ENCODE data around the gene KBTBD13. TPM values are rescaled to one million over a fixed set of nuclear protein-coding genes. Genes with fewer than 3 reads are reported as not detected.

The KBTBD13 gene
- total RNA-seq, 1 experiment from 2014 or later: not detected

GRCh38 chr15:65062726-65063125 lies 13.8 kb upstream of the KBTBD13 start:
- H3K79me2 ChIP-seq (ENCODE audit: low read length): no peaks in the 10 kb centered on the region
- intact Hi-C loops (cut with micrococcal nuclease): no loop called here

DNA sequence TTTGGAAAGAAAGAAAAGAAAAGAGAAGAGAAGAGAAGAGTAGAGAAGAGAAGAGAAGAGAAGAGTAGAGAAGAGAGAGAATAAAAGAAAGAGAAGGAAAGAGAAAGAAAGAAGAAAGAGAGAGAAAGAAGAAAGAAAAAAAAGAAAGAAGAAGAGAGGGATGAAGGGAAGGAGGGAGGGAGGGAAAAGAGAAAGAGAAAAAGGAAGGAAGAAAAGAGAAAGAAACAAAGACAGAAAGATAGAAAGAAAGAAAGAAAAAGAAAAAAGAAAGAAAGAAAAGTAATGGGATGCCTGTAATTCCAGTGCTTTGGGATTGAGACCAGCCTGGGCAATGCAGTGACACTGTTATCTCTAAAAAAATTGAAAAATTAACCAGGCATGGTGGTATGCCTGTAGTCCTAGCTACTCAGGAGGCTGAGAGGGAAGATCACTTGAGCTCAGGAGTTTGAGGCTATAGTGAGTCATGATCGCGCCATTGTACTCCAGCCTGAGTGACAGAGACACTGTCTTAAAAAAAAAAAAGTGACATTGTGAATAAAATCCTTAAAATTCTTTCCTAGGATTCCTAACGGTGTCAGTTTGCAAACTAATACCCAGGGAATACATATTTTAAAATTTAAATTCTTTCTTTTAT lies 10.4 kb upstream of the KBTBD13 start:
- DNase-seq: no peak
- no peak for ATAC-seq
- H2AFZ ChIP-seq (ENCODE audit: low read length): no peak overlapping the region
- no peaks in the 10 kb centered on the region for H3F3A ChIP-seq (ENCODE audit: low read length, unreplicated experiment)
- no peaks in the 10 kb centered on the region for H3K79me2 ChIP-seq (ENCODE audit: low read length)
- no peak overlapping the region for H3K4me2 ChIP-seq (ENCODE audit: low read length)
- H4K20me1 ChIP-seq (ENCODE audit: low read length): no peaks in the 10 kb centered on the region
- H3K27me3 ChIP-seq (ENCODE audit: low read length): no peaks in the 10 kb centered on the region
- H3K9me2 ChIP-seq (replicated peaks; ENCODE audit: low read length): no peaks in the 10 kb centered on the region
- no peaks in the 10 kb centered on the region for H3K4me1 ChIP-seq (ENCODE audit: insufficient read depth, low read length)
- no peaks in the 10 kb centered on the region for H3K36me3 ChIP-seq (ENCODE audit: low read depth, low read length)
- intact Hi-C loops (cut with micrococcal nuclease): no loop called here
- no TSS peak for BruUV-seq (replicated peaks)
- no peak overlapping the region for H3K4me3 ChIP-seq (ENCODE audit: low read length)
- no peak overlapping the region for H3K27ac ChIP-seq (ENCODE audit: low read length)
- H3K9me3 ChIP-seq (ENCODE audit: low read length): no peaks in the 10 kb centered on the region
- no peak overlapping the region for H3K9ac ChIP-seq (ENCODE audit: low read length)
- TF ChIP-seq EZH2 (IDR thresholded peaks at IDR 0.05; ENCODE audit: low read length, unreplicated experiment) (no peak), EZH2phosphoT487 (IDR thresholded peaks at IDR 0.05; ENCODE audit: borderline replicate concordance, low read length) (no peak)
- TF ChIP-seq, protein P1, sequence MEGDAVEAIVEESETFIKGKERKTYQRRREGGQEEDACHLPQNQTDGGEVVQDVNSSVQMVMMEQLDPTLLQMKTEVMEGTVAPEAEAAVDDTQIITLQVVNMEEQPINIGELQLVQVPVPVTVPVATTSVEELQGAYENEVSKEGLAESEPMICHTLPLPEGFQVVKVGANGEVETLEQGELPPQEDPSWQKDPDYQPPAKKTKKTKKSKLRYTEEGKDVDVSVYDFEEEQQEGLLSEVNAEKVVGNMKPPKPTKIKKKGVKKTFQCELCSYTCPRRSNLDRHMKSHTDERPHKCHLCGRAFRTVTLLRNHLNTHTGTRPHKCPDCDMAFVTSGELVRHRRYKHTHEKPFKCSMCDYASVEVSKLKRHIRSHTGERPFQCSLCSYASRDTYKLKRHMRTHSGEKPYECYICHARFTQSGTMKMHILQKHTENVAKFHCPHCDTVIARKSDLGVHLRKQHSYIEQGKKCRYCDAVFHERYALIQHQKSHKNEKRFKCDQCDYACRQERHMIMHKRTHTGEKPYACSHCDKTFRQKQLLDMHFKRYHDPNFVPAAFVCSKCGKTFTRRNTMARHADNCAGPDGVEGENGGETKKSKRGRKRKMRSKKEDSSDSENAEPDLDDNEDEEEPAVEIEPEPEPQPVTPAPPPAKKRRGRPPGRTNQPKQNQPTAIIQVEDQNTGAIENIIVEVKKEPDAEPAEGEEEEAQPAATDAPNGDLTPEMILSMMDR (conservative IDR thresholded peaks at IDR 0.05; ENCODE audit: low read depth, low read length): no peak
- CTCF ChIA-PET: no interaction called here
- POLR2A ChIA-PET (ENCODE audit: unreplicated experiment): interaction anchor here (0.8 kb wide), 1 partner anchor 18 kb away, joined by 22 read pairs; no protein-coding TSS in a partner anchor

More at GRCh38 chr15:65062726-65063125, 13.8 kb upstream of the KBTBD13 start:
- Histone ChIP-seq H3K4me3 (ENCODE audit: low read length) (no peak overlapping the region), H2AFZ (ENCODE audit: low read length) (no peak overlapping the region), H3K27ac (ENCODE audit: low read length) (no peak overlapping the region), H3K4me1 (ENCODE audit: insufficient read depth, low read length) (no peaks in the 10 kb centered on the region), H3K4me2 (ENCODE audit: low read length) (no peak overlapping the region), H3F3A (ENCODE audit: low read length, unreplicated experiment) (no peaks in the 10 kb centered on the region), H3K9ac (ENCODE audit: low read length) (no peak overlapping the region), H3K9me2 (replicated peaks; ENCODE audit: low read length) (no peaks in the 10 kb centered on the region), H3K9me3 (ENCODE audit: low read length) (no peaks in the 10 kb centered on the region), H4K20me1 (ENCODE audit: low read length) (no peaks in the 10 kb centered on the region), H3K36me3 (ENCODE audit: low read depth, low read length) (no peaks in the 10 kb centered on the region), H3K27me3 (ENCODE audit: low read length) (no peaks in the 10 kb centered on the region)
- DNase-seq: no peak
- ATAC-seq: no peak
- no TSS peak for BruUV-seq (replicated peaks)
- TF ChIP-seq, protein P1 (conservative IDR thresholded peaks at IDR 0.05; ENCODE audit: low read depth, low read length): no peak
- no peak for TF ChIP-seq EZH2phosphoT487 (IDR thresholded peaks at IDR 0.05; ENCODE audit: borderline replicate concordance, low read length)
- no peak for TF ChIP-seq EZH2 (IDR thresholded peaks at IDR 0.05; ENCODE audit: low read length, unreplicated experiment)
- ChIA-PET CTCF (no interaction called here), POLR2A (ENCODE audit: unreplicated experiment) (no interaction called here)

DNA sequence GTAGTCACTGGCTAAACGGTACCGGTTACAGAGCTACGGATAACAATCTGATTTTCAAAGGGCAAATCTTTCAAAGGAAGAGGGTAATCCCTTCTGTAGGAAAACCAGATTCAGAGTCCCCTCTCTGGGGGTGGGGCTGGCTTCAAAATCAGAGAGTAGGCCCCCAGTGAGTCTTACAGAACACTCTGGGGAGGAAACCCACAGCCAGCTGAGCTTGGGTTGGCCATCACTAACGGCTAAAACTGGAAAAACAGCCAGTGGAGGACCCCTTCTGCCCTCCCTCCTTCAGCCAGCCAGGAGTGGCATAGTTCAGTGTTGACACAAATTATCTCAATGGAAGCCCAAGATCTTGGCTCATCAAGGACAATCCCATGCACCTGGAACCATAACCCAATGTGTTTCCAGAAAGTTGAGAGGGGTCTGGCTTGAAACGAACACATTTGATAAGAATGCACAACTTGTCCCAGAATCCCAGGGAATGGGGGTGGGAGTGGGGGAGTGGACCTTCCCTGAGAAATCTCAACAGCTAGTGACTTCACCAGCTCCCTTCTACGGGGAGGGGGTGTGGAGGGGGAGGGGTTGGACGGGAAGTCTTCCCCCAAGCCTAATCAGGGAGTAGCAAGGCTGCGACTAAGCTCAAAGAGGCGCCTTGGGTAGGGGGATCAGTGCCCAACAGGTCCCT lies 9.8 kb upstream of the KBTBD13 start:
- Histone ChIP-seq H3K9ac (ENCODE audit: low read length) (no peak overlapping the region), H3K27me3 (ENCODE audit: low read length) (no peaks in the 10 kb centered on the region), H3K79me2 (ENCODE audit: low read length) (no peaks in the 10 kb centered on the region), H3K9me3 (ENCODE audit: low read length) (no peaks in the 10 kb centered on the region), H3K36me3 (ENCODE audit: low read depth, low read length) (no peaks in the 10 kb centered on the region), H4K20me1 (ENCODE audit: low read length) (no peaks in the 10 kb centered on the region), H3K4me3 (ENCODE audit: low read length) (no peak overlapping the region), H3K27ac (ENCODE audit: low read length) (no peak overlapping the region), H3K4me1 (ENCODE audit: insufficient read depth, low read length) (no peaks in the 10 kb centered on the region), H3F3A (ENCODE audit: low read length, unreplicated experiment) (no peaks in the 10 kb centered on the region), H3K9me2 (replicated peaks; ENCODE audit: low read length) (no peaks in the 10 kb centered on the region), H3K4me2 (ENCODE audit: low read length) (no peak overlapping the region), H2AFZ (ENCODE audit: low read length) (no peak overlapping the region)
- TF ChIP-seq EZH2 (IDR thresholded peaks at IDR 0.05; ENCODE audit: low read length, unreplicated experiment): no peak
- TF ChIP-seq EZH2phosphoT487 (IDR thresholded peaks at IDR 0.05; ENCODE audit: borderline replicate concordance, low read length): no peak
- POLR2A ChIA-PET (ENCODE audit: unreplicated experiment): no interaction called here
- CTCF ChIA-PET: no interaction called here
- intact Hi-C loops (cut with micrococcal nuclease): no loop called here
- ATAC-seq (no peak), DNase-seq (no peak)
- BruUV-seq (replicated peaks): no TSS peak
